ENCODE results near the gene WDR88.
"Not testable (repeated sequence)": the region's sequence is repeated elsewhere in the genome, so short reads cannot be mapped to it uniquely, and the experiment has no call there.

DNA sequence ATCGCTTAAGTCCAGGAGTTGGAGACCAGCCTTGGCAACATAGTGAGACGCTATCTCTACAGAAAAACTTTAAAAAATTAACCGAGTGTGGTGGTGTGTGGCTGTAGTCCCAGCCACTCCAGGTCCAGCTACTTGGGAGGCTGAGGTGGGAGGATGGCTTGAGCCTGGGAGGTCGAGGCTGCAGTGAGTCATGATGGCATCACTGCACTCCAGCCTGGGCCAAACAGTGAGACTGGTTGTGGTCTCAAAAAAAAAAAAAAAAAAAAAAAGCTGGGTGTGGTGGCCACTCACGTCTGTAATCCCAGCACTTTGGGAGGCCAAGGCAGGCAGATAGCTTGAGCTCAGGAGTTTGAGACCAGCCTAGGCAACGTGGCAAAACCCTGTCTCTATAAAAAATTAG, 34.1 kb downstream of the WDR88 start:
- TF ChIP-seq, protein P1, sequence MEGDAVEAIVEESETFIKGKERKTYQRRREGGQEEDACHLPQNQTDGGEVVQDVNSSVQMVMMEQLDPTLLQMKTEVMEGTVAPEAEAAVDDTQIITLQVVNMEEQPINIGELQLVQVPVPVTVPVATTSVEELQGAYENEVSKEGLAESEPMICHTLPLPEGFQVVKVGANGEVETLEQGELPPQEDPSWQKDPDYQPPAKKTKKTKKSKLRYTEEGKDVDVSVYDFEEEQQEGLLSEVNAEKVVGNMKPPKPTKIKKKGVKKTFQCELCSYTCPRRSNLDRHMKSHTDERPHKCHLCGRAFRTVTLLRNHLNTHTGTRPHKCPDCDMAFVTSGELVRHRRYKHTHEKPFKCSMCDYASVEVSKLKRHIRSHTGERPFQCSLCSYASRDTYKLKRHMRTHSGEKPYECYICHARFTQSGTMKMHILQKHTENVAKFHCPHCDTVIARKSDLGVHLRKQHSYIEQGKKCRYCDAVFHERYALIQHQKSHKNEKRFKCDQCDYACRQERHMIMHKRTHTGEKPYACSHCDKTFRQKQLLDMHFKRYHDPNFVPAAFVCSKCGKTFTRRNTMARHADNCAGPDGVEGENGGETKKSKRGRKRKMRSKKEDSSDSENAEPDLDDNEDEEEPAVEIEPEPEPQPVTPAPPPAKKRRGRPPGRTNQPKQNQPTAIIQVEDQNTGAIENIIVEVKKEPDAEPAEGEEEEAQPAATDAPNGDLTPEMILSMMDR (IDR thresholded peaks at IDR 0.05; ENCODE audit: low read depth, low read length, poor library complexity, severe bottlenecking) = not testable (repeated sequence)
- not testable (repeated sequence) for TF ChIP-seq EZH2phosphoT487 (IDR thresholded peaks at IDR 0.05; ENCODE audit: borderline replicate concordance, low read length)

Measured in DOHH2 (cell line).